GM18868 (cell line): Measurements from ENCODE around the gene FAM114A1.

Source experiments
- ATAC-seq: cut with Tn5 transposase; IDR thresholded peaks from one replicate; pipeline ENCODE4 v1.9.1; 2021; ENCODE audit warnings: mild to moderate bottlenecking, moderate library complexity; ENCODE audit not compliant: unreplicated experiment

FAM114A1 gene

DNA sequence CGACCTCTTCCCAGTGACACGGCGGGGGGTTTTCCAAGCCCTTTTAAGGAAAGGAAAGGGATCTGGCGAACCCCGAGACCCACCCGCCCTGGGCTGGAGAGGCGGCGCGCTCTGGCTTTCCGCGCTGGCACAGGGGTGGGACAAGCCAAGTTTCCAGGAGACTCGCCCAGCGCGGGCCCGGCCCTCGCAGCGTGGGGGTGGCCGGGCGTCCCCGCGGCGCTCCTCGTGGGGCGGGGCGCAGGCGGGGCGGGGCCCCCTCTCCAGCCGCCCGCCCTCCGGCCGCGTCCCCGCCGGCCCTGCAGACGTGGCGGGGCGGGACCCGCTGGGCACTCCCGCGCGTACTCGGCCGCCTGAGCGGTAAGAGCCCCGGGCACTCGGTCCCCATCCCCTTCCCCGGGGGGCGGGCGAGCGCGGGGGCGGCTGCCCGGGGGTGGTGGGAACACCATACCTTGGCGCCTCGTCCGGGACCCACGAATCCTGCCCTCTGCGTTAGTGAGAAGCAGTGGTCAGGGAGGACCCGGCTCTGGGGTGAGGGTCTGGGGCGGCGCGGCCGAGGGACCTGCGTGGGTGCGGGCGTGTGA, at the start of gene FAM114A1:
FAM114A1 (plus strand) TSS at position 329 of the 581 bp plus-strand sequence. CDS start 10,273 bp downstream, outside the sequence.
- peak; percentile 91 for ATAC-seq

DNA sequence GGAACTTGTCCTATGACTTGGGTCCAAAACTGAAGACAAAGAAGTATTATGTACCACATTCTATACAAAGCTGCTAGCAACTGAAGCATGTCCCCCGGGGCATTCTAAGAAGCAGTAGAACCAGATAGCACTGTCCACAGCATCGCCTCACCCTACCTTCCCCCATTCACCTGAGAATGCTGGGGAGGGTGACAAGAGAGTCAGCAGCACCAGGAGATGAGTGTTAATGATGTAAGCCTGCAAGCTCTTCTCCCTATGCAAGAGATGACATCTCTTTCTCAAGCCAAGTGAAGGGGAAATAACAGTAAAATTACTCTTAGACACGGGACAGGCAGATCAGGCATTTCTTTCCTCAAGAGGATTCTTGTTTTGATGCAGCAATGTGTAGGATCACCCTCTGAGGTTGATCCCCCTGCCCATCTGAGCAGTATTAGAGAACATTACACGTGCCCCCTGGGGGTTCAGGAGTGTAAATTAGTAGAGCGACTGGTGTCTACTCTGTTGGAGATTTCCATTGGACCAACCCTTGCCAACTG, 49.1 kb upstream of the FAM114A1 start:
- ATAC-seq = peak; percentile 69

DNA sequence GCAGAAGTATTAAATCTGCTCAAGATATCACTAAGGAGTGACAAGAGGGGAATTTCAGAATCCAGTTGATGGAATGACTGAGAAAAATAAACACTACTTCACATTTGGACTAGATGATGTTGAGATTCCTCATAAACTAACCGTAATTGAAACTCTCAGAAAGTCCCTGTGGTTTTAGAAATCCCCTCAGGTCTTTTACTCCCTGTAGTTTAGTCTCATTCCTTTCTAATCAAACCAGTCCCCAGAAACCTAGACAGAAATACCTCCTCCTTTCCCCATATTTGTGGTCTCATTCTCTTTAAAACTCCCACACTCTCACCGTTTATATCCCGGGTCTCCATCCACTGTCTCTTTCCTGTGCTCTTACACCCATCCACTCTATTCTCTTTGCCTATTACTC, 48.0 kb upstream of the FAM114A1 start:
- peak; percentile 23 for ATAC-seq

DNA sequence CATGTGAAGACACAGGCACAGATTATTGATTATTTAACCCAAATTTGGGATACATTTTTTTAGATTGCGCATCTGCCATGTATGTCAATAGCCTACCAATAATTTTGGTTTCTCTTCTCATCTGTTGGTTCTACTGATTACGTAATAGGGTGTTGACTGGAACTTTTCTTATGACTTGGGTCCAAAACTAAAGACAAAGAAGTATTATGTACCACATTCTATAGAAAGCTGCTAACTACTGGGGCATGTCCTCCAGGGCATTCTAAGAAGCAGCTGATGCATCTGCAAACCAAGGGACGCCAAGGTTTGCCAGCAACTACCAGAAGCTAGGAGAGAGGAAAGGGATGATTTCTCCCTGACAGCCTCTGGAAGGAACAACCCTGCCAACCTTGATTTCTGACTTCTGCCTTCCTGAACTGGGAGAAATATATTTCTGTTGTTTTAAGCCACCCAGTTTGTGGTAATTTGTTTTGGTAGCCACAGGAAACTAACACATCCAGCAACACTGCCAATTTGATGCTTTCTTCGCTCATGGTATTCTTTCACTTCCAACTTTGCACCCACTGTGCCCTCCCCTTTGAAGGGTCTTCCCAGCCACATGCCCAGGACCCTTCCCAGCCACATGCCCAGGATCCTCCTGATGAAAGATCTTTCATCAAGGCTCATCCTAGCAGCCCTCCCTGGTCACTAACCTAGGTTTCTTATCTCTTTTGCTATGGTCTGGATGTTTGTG, 47.1 kb upstream of the FAM114A1 start:
- peak; percentile 50 for ATAC-seq

DNA sequence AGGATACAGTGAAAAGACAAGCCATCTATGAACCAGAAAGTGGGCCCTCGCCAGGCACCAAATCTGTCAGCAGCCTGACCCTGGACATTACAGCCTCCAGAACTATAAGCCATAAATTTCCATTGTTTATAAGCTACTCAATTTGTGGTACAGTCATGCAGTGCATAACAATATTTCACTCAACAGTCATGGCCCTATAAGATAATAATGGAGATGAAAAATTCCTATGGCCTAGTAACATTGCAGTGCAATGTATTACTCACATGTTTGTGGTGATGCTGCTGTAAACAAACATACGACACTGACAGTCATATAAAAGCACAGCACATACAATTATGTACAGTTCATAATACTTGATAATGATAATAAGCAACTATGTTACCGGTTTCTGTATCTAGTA, 45.9 kb upstream of the FAM114A1 start:
- no peak for ATAC-seq

DNA sequence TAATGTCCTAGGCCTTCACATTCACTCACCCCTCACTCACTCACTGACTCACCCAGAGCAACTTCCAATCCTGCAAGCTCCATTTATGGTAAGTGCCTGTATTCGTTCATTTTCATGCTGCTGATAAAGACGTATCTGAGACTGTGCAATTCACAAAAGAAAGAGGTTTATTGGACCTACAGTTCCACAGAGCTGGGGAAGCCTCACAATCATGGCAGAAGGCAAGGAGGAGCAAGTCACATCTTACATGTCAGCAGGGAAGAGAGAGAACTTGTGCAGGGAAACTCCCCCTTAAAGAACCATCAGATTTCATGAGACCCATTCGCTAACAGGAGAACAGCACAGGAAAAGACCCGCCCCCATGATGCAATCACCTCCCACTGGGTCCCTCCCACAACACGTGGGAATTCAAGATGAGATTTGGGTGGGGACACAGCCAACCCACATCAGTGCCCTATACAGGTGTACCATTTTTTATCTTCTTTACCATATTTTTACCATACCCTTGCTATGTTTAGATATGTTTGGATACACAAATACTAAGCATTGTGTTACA, 44.8 kb upstream of the FAM114A1 start:
- no peak for ATAC-seq

DNA sequence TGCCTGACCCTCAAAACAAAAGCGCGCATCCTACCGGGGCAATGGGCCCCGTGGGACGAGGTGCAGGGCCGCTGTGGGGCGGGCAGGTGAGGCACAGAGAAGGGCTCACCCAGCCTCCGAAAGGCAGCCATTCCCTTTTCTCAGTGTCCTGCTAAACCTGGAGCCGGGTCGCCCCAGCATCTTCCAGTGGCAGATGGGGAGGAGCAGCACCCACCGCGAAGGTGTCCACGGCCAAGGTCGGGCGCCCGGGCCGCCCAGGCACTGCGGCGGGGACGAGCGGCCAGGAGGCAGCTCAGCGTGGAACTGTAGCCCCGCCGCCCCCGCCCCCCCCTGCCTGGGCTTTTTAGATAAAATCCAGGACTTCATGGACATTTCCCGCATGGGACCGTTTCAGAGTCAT, 43.8 kb upstream of the FAM114A1 start:
- no peak for ATAC-seq

DNA sequence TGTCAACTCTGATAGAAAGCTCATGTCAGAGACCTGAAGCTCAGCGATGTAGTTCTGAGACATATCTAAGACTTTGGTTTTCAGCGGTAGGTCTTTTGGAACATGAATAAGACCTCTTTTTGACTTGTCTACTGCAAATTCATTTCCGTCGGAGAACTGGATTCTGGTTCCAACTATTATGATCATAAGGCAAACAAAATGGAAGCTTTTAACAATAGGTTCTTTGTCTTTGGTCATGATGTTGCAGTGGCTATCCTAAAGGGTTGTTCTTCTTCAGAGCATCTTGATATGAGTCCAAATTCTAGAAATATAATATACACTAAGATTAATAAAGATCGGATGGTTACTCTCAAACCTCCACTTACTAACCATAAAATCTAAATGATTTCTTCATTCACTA, 38.4 kb upstream of the FAM114A1 start:
- no peak for ATAC-seq

DNA sequence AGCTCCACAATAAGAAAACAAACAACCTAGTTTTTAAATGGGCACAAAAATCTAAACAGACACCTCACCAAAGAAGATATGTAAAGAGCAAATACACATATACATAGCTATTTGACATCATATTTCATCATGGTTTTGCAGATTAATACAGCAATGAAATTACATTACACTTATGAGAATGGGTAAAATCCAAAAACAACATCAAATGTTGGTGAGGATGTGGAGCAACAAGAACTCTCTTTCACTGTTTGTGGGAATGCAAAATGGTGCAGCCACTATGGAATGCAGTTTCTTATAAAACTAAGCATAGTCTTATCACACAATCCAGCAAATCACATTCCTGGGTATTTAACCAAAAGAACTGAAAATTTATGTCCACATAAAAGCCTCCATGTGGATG, 36.0 kb upstream of the FAM114A1 start:
- ATAC-seq = no peak

DNA sequence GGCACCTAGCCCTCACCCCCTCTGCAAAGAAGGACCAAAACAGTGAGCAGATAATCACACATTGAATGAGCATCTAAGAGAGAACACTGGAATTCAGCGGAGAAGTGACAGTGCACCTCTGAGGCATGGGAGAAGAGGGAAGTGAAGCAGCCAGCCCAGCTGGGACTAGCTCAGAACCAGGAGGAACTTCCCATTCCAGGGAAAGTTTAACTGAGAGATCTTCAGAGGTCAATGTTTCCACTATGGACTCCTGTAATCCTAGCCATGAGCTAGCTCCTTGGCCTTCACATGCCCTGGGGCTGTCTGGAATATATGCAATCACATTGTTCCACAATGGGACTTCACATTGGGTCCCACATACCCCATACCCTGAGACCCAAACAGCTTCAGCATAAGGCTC, 35.4 kb upstream of the FAM114A1 start:
- ATAC-seq = no peak

DNA sequence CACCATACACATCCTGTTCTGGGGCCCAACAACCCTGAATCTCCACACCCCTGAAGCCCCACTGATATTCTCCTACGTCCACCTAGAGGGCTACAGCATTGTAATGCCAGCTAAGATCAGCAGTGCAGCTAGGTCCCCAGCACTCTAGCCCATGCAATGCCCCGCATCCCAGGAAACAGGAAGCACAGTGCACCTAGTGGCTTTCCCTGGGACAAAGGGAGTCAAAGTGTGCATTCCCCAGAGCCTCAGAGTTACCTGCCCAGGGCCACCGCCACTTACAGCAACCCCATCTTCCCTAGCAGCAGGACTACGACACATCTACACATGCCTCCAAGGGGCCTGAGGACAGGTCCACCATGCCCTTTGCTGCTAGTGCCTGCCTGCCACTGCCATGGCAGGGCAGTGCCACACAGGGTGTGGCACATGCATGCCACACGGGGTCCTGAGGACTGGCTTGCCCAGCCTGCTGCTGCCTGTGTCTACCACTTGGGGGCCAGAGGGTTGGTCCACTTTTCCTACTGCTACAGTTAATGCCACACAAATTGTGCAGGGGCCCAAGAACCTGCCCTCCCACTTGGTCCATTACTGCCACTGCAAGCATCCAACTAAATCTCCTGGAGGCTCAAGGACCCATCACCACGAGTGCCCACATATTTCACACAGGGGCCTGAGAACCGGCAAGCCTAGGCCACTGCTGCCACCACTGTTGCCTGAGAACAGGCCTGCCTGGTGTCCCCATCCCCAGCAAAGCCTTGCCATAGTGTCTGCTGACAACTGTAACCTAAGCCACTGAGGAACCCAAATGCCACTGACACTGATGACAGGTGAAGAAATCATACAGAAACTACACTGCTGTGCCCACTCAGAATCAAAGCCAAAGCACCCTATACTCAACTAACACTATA, 34.7 kb upstream of the FAM114A1 start:
- no peak for ATAC-seq

DNA sequence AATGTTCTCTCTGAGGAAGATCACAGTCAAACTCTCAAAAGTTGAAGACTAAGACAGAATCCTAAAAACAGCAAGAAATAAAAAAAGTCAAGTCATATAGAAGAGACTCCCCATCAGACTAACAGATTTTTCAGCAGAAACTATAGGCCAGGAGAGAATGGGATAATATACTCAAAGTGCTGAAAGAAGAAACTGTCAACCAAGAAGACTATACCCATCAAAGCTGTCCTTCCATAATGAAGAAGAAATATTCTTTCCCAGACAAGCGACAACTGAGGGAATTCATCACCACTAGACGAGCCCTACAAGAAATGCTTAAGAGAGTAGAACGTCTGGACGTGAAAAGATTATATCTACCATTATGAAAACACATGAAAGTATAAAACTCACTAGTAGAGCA, 33.0 kb upstream of the FAM114A1 start:
- ATAC-seq = no peak

DNA sequence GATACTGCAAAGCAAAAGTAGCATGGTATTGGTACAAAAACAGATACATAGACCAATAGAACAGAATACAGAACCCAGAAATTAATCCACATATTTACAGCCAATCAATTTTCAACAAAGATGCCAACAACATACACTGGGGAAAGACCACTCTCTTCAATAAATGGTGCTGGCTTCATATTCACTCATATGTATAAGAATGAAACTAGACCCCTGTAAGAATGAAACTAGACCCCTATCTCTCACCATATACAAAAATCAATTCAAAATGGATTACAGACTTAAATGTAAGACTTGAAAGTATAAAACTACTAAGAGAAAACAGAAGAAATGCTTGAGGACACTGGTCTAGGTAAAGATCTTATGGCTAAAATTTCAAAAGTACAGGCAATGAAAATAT, 30.3 kb upstream of the FAM114A1 start:
- no peak for ATAC-seq

DNA sequence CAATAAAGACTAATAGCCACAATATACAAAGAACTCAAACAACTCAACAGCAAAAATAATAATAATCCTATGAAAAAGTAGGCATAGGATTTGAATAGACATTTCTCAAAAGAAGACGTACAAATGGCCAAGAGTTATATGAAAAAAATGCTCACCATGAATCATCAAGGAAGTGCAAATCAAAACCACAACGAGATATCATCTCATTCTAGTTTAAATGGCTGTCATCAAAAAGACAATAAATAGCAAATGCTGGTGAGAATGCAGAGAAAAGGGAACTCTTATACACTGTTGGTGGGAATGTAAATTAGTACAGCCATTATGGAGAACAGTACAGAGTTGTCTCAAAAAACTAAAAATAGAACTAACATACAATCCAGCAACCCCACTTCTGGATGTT, 29.8 kb upstream of the FAM114A1 start:
- no peak for ATAC-seq

DNA sequence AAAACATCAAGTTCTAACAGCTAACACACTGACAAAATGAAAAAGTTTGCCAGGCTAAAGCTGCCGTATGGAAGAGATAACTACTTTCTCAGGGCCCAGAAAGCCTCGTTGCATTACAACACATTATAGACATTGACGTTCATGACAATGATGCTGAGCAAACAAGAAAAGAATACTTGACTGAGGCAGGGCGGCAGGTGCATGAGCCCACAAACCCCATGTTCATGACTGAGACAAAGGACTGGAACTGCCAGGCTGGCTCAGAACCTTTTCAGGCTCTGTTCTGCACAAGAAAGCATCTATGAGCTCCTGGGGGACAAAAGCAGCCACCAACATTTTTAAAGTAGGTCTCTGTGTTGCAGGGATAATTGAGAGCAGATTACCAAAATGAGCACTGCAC, 24.6 kb upstream of the FAM114A1 start:
- no peak for ATAC-seq

DNA sequence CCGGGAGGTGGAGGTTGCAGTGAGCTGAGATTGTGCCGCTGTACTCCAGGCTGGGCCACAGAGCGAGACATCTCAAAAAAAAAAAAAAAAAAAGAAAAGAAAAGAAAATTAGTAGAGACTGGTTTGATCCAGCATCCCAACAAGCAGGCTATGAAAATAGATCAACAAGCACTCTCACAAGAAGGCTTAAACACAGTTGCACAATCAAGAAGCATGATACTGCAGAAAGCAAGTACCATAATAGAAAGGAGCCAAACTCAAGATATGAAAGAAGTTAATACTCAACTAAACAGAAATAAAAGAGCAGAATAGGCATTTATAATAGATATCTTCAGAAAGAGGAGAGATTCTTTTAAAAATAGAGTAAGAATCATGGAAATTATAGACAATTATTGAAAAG, 21.6 kb upstream of the FAM114A1 start:
- ATAC-seq = no peak

DNA sequence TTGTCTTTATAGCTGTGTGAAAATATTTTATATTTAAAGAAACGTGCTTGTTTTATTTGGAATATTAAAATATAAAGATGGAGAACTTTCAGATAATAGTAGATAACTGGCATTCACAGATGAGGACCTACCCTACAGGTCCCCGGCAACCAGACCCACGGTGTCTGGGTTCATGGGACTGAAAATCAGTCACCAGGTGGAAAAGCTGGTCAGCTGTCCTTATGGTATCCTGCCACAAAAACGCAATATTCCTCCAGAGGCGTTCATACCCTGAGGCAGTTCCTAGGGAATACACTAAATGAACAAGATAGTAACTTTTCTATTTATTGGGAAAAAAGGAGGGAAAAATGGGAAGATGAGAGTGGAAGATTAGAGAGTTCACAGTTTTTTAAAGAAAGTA, 12.1 kb upstream of the FAM114A1 start:
- ATAC-seq = no peak

DNA sequence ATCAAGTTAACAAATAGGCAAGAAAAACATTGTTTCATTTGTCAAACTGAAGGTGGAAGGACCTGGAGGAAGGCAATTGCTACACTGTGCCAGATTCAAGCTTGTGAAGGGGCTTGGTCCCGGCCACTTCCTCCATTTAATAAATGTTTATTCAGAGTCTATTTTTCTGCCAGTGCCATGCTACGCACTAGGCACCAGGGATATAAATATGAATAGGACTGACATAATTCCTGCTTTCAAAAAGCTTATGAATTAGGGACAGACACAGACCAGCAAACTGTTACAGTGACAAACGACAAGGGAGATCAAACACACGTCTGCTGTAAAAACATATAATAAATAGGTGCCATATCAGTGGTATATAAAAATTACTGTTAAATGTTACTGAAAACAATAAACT, 11.6 kb upstream of the FAM114A1 start:
- no peak for ATAC-seq

DNA sequence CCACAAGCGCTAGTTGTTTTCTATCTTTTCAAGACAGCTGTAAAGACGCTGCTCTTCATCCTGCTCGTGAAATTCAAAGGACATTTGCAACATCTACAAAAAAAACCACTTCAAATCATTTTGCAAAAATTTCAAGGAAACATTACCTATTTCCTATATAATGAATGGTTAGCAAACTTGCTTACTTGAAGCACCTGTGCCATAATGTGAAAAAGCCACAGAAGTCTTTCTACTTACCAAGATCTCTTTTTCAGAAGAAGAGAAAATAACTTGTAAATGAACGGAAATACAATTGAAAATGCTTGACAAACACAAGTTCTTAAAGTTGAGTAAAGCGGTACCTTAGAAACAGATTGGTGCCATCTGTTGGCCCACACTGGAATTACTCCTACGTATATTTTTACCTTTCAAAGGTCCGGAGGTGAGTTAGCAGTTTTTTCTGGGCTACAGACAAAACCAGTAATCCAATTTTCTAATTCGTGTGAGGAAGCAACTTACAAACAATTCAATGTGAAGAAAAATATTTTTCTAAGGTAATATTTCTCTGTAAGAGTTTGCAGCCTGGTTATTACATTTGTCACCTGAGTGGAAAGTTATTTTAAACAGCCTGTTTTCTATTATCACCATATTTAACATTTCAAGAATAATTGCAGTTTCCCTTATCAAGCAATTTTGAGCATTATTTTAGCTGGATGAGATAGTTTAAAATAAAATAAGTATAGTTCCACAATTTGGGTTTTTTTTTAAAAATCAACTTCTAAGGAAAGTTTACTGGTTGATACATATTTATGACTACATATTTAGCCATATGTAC, 10.9 kb upstream of the FAM114A1 start, which contains the start of gene TLR6:
TLR6 (minus strand) TSS at position 294 of the 814 bp plus-strand sequence. CDS start 27,344 bp downstream, outside the sequence.
- ATAC-seq = no peak
